UCSD-AML1 (cell line): ENCODE measurements around the gene GTF3C1.
"Not testable (repeated sequence)": the region's sequence is repeated elsewhere in the genome, so short reads cannot be mapped to it uniquely, and the experiment has no call there.

Experiments
- DNase-seq: peaks from one replicate; lab custom pipeline; 2025; ENCODE audit not compliant: unreplicated experiment; lab: John Stamatoyannopoulos, UW

Gene GTF3C1

GRCh38 chr16:27464626-27465482 lies 84.9 kb downstream of the GTF3C1 start:
- no peak for DNase-seq

DNA sequence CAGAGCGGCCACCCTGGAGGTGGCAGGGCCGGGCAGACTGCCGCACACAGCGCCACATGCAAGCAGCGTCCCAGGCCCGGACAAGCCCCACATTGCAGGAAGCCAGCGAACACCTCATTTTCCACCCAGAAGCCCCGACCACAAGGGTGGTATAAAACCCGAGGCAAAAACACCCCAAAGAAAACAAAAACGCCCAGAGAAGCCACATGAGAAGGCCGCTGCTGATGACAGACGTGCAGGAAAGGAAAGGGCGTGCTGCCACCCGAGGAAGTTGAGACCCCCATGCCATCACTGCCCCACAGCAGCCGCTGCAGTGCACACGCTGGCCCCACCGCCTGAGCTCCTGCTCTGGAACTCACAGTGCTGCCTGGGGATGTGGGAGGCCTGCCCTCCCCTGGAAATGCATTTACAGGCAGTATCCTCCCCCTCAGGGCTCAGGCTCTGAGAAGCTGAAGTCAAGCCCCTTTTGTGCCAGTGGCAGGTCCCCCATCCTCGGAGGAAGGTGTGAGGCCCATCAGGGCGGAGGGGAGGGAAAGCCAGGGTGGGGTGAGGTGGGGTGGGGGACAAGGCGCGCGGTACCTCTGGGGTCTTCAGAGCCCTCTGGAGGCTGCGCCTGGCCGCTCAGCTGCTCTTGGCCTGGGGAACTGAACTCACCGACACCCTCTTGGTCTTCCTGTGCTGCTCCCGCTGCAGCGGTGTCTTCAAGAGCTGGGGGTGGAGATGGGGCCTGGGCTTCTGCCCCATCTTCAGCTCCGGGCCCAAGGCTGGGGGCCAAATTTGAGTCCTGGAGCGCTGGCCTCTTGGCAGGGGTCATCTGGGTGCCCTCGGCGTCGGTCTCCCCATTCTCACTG lies 85.7 kb downstream of the GTF3C1 start:
- DNase-seq: no peak

DNA sequence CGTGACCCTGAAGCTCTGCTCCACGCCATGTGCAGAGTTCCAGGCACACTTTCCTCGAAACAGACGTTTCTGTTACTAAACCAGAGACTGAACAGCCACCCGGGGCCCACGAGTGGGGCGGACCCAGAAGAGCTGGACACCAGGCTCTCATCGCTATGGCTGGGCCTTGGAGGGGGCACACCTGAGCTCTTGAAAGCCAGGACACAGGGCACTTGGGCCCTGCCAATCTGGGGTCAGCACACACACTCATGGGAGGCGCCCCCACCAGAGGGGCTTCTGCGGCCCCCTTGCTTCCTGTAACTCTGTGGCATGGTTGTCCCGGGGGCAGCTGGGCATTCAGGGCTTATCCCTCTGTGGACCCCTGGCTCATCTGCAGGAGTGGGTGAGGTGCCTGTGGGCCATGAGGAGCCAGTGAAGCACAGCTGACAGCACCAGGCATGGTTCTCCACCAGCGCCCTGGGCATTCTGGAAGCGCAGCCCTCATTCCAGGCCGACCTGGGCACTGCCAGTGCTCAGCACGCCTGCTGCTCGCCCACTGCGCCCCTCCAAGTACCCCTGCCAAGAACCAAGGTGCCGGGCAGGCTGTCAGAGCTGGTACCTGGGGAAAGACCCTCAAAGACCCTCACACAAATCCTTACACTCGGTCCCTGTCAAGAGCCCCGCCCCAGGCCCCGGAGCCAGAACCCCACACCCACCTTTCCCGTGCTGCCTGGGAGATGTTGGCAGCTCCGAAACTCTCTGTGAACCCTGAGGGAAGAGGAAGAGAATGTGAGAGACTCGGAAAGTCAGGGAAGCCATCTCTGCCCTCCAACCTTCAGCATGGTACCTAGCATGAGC lies 86.6 kb downstream of the GTF3C1 start:
- no peak for DNase-seq

- DNase-seq: no peak
These were observed 87.4 kb downstream of the GTF3C1 start for GRCh38 chr16:27462200-27462845.

DNA sequence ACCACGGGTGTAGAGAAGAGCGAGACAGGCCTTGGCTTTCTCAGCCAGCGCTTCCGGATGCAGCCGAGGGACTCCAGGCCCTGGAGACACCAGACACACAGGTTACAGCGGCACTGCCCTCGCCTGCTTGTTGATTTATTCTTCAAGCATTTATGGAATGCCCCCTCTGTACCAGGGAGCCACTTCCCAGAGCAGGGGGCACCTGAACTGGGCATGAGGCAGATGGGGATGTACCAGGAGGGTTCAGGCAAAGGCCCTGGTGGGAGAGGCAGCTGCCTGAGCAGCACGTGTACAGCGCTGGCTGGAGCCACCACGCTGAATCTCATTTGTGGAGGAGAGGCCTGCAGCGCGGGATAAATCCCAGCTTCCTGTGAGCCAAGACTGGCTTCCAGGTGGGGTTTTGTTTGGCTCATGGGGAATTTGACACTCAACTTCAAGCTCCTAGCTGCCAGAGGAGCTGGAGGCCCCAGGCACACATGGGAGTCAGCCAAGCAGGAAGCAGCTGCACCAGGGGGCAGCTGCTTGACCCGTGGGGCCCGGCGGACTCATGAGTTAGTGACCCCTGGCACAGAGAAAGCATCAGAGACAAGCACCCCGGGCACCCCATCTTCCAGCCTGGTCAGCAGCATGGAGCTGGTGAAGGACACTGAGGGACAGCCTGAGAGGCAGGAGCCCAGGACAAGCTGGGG lies 88.1 kb downstream of the GTF3C1 start:
- no peak for DNase-seq

DNA sequence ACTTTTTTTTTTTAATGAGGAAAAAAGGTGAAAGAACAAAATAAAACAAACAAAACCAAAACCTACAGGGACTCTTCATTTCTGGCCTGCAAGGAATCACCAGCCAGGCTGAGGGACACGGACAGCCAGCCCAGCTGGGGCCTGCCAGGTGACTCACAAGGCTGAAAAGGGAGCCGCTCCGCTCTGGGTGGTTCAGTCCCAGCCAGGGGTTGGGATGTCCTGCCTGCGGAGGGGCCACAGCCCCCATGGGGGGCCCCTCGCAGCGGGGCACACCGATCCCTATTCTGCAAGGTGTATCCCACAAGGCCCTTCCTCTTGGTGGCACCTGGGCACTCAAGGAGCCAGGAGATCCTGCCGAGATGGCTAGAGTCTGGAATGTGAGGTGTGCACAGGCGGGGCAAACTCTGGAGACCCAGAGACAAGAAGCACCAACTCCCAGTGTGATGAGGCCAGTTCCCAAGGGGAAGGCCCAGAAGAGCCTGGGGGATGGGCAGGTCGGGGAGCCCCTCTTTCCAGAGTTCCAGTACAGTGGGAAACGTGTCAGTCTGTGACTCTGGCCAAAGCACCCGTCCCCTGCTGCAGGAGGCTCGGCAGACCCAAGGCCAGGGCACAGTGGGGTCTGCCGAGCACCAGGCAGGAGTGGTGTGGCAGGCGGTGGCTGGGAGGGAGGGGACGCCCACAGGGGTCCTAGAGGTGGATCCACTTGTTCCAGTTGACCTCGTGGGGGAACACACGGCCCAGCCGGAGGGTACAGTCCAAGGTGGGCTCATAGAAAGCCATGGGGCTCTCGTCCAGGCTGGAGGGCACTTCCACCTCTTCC lies 88.8 kb downstream of the GTF3C1 start:
- no peak for DNase-seq

DNA sequence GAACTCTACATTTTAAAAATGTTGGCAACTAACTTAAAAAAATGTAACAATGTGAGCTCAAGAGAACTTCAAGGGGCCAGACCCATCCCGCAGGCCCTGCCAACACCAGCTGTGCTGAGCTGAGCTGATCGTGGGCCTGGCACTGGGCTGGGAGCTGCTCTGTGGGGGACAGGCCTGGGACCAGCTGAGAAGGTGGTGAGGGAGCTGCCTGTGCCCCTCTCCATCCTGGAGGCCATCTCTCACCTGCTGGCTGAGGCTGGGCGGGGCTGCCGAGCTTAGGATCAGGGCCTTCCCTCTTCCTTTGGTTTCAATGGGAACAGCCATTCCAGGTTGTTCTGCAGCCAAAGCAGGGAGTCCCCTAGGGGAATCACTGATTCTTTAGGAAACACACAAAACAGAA lies 89.5 kb downstream of the GTF3C1 start:
- no peak for DNase-seq

- no peak for DNase-seq
These were observed 90.6 kb downstream of the GTF3C1 start for GRCh38 chr16:27458987-27459688.

GRCh38 chr16:27458258-27458657 lies 91.5 kb downstream of the GTF3C1 start:
- DNase-seq: peak; percentile 36

- not testable (repeated sequence) for DNase-seq
These were observed 92.2 kb downstream of the GTF3C1 start for GRCh38 chr16:27457605-27457900.

GRCh38 chr16:27455700-27456099 lies 94.0 kb downstream of the GTF3C1 start:
- DNase-seq: peak; percentile 66

GRCh38 chr16:27453494-27453825 lies 96.3 kb downstream of the GTF3C1 start:
- DNase-seq: no peak

DNA sequence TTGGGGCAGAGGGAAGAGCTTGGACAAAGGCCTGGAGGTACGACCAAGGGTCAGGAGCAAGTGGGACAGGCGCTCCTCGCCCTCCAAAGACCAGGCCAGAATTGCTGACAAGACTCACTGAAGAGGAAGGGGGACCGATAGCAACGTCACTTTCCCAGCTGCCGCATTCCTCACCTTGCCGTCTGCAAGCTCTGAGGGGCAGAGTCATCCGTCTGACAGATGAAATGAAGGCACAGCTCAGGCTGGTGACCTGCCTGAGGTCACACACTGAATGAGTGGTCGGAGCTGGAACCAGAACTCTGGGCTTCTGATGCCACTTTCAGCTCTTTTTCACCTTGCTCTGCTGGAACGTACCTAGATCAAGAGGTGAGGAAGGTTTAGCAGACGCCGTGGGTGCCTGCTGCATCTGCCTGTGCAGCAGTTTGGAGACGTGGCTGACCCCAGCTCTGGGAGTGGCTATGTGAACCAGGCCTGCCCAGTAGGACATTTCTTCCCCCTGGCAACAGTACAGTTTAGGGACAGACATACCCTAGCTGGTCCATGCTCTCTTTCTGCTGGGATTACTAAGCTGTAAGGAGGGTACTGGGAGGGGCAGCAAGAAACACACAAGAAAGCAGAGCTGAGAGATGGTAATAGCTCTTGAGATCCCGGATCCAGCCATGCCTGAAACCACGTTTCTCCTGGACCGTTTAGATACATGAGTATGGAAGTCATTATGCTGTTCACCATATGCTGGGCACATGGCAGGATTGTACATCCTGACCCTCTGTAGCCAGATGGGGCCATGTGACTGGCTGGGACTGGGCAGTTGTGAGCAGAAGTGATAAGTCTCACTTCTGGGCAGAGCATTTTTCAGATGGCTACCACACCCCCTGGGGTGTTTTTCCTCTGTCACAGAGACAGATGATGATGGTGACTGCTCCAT lies 96.9 kb downstream of the GTF3C1 start:
- no peak for DNase-seq

GRCh38 chr16:27450196-27450549 lies 99.5 kb downstream of the GTF3C1 start:
- DNase-seq: no peak

GRCh38 chr16:27449434-27450195 lies 100.1 kb downstream of the GTF3C1 start:
- DNase-seq: peak; percentile 49

DNA sequence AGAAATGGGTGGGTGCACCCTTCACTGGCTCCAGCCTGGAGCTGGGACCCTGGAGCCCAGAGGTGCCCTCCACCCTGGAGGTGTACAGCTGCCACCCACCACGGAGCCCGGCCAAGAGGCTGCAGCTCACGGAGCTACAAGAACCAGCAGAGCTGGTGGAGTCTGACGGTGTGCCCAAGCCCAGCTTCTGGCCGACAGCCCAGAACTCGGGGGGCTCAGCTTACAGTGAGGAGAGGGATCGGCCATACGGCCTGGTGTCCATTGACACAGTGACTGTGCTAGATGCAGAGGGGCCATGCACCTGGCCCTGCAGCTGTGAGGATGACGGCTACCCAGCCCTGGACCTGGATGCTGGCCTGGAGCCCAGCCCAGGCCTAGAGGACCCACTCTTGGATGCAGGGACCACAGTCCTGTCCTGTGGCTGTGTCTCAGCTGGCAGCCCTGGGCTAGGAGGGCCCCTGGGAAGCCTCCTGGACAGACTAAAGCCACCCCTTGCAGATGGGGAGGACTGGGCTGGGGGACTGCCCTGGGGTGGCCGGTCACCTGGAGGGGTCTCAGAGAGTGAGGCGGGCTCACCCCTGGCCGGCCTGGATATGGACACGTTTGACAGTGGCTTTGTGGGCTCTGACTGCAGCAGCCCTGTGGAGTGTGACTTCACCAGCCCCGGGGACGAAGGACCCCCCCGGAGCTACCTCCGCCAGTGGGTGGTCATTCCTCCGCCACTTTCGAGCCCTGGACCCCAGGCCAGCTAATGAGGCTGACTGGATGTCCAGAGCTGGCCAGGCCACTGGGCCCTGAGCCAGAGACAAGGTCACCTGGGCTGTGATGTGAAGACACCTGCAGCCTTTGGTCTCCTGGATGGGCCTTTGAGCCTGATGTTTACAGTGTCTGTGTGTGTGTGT lies 100.9 kb downstream of the GTF3C1 start:
- DNase-seq: no peak
